Skeletal muscle tissue (tissue), 4 donors: Measurements from ENCODE around the gene GNAS-AS1. TPM values are rescaled to one million over a fixed set of nuclear protein-coding genes. Genes with fewer than 3 reads are reported as not detected.

Experiments used
- H3K27ac ChIP-seq: one replicate; pipeline ENCODE4 v1.7.0; 2013; ENCODE audit warnings: mild to moderate bottlenecking, low read depth, low read length, inconsistent platforms
- H3K27me3 ChIP-seq, 3 donors: one replicate each; pipeline ENCODE4 v1.7.0; 2013; ENCODE audit warnings: low read length in 3 of 3; ENCODE audit not compliant: control insufficient read depth in 3 of 3, insufficient read depth in 3 of 3
- H3K36me3 ChIP-seq, 3 donors: one replicate each; pipeline ENCODE4 v1.7.0; 2013; ENCODE audit warnings: low read length in 3 of 3; ENCODE audit not compliant: control insufficient read depth in 3 of 3, insufficient read depth in 3 of 3
- H3K4me1 ChIP-seq, 3 donors: one replicate each; pipeline ENCODE4 v1.7.0; 2013; ENCODE audit warnings: low read length in 3 of 3, mild to moderate bottlenecking in 3 of 3; ENCODE audit not compliant: control insufficient read depth in 3 of 3, insufficient read depth in 3 of 3
- H3K4me3 ChIP-seq, 3 donors: one replicate each; pipeline ENCODE4 v1.7.0; 2013; ENCODE audit warnings: low read length in 3 of 3
- H3K9ac ChIP-seq, 3 donors: one replicate each; pipeline ENCODE4 v1.7.0; 2013; ENCODE audit warnings: low read length in 3 of 3, mild to moderate bottlenecking in 3 of 3, moderate library complexity in 2 of 3, low read depth in 1 of 3
- H3K9me3 ChIP-seq, 3 donors: one replicate each; pipeline ENCODE4 v1.7.0; 2013; ENCODE audit warnings: low read length in 3 of 3; ENCODE audit not compliant: control insufficient read depth in 3 of 3
- total RNA-seq: library from RNA; depleted of rRNA; stranded (reverse); fragments of >200 nt; gene quantifications from one replicate; pipeline ENCODE4 v1.2.3, GENCODE V29; 2014
- donor health status: Osteomylitis.

GNAS-AS1 gene
- total RNA-seq, 1 donor from 2014 or later = 1.0 TPM

- no peaks in the 10 kb centered on the region for H3K27me3 ChIP-seq
- H3K27ac ChIP-seq = peak overlapping the region; percentile 66
- no peaks in the 10 kb centered on the region for H3K9me3 ChIP-seq
- peaks cover 2 to 5% (median 4%) of the 10 kb centered on the region in 3 donors for H3K4me1 ChIP-seq
- H3K4me3 ChIP-seq = peak overlapping the region; percentile 79 to 82 (median 81)
- no peaks in the 10 kb centered on the region for H3K36me3 ChIP-seq
- peak overlapping the region; percentile 84 to 93 (median 87) for H3K9ac ChIP-seq
Observed at GRCh38 chr20:58888521-58889333, 38.0 kb upstream of the GNAS-AS1 start.

- peak overlapping the region; percentile 79 to 82 (median 81) for H3K4me3 ChIP-seq
- no peaks in the 10 kb centered on the region for H3K36me3 ChIP-seq
- peaks cover 0 to 2% (median 0%) of the 10 kb centered on the region in 3 donors for H3K4me1 ChIP-seq
- H3K27ac ChIP-seq = peak overlapping the region; percentile 66
- peak overlapping the region; percentile 84 to 93 (median 87) for H3K9ac ChIP-seq
- no peaks in the 10 kb centered on the region for H3K27me3 ChIP-seq
- H3K9me3 ChIP-seq = no peaks in the 10 kb centered on the region
Observed at GRCh38 chr20:58888103-58888502, 37.4 kb upstream of the GNAS-AS1 start.

DNA sequence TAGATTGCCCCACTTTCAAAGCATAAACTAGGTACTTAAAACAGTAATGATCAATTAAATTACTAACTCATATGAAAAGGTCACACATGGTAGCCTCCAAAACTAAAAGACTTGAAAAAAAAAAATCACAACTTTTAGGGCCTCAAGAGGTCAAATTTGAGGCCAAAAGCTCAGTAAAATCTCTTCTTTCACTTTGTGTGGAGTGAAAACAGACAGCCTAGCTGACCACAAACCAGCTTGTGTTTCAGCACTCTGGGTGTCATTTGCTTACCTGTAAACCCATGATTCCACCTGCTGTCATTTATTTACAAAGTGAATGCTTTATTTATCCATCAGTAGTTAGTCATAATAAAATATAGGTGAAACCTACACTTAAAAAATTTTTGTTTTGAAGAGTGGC, 35.8 kb upstream of the GNAS-AS1 start:
- H3K9ac ChIP-seq = no peak overlapping the region
- H3K4me1 ChIP-seq = peaks cover 0 to 7% (median under 1%) of the 10 kb centered on the region in 3 donors
- H3K27me3 ChIP-seq = no peaks in the 10 kb centered on the region
- no peaks in the 10 kb centered on the region for H3K36me3 ChIP-seq
- no peak overlapping the region for H3K4me3 ChIP-seq
- no peak overlapping the region for H3K27ac ChIP-seq
- H3K9me3 ChIP-seq = no peaks in the 10 kb centered on the region

DNA sequence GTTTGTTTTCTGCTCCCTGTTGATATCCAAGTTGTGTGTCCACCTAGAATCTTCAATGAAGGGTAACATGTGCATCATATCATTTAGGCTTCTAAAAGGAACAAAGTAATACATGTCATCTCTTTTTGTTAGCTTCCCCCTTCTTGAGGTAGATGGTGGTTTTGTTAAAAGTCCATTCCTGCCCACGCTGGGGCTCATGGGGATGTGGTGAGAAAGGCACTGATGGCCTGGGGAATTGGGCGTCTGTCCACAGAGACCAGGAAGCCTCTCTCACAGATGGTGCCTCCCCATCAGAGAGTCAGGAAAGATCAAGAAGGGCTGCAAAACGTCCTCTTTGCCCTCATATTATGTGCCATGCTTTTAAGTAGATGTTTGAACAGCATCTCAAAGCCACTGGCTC, 34.3 kb upstream of the GNAS-AS1 start:
- H3K9me3 ChIP-seq = no peaks in the 10 kb centered on the region
- H3K9ac ChIP-seq = no peak overlapping the region
- H3K27me3 ChIP-seq = no peaks in the 10 kb centered on the region
- no peak overlapping the region for H3K27ac ChIP-seq
- H3K4me1 ChIP-seq = peaks cover 3 to 8% (median 4%) of the 10 kb centered on the region in 3 donors
- no peaks in the 10 kb centered on the region for H3K36me3 ChIP-seq
- no peak overlapping the region for H3K4me3 ChIP-seq

- H3K27ac ChIP-seq = no peak overlapping the region
Observed at GRCh38 chr20:58883241-58883691, 32.6 kb upstream of the GNAS-AS1 start.

DNA sequence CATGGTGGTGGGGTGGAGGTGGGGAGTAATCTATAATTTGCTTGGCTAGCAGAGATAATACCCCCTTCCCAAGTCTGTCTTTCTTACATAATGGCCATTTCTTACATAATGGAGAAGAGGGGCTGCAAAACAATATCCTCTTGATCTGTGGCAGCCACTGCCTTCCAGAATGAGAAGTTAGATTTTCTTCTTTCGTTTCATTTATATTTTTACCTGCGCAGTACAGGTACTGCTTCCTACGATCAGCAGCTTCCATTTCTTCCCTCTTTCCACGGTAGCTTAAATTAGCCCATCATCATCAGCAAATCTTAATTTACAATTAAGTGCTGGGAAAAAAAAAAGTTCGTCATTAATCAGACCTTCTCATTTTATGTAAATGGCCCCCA, 32.0 kb upstream of the GNAS-AS1 start:
- H3K4me1 ChIP-seq = peaks cover 3 to 8% (median 4%) of the 10 kb centered on the region in 3 donors
- H3K27ac ChIP-seq = no peak overlapping the region
- H3K4me3 ChIP-seq = peak overlapping the region in 1 of 3 donors; percentile 9
- H3K9ac ChIP-seq = peak overlapping the region in 1 of 3 donors; percentile 5
- no peaks in the 10 kb centered on the region for H3K36me3 ChIP-seq
- no peaks in the 10 kb centered on the region for H3K27me3 ChIP-seq
- H3K9me3 ChIP-seq = no peaks in the 10 kb centered on the region

More at GRCh38 chr20:58883241-58883691, 32.6 kb upstream of the GNAS-AS1 start:
- Histone ChIP-seq H3K9me3 (no peaks in the 10 kb centered on the region), H3K4me3 (no peak overlapping the region), H3K9ac (peak overlapping the region in 1 of 3 donors; percentile 5), H3K27me3 (no peaks in the 10 kb centered on the region), H3K4me1 (peaks cover 3 to 8% (median 4%) of the 10 kb centered on the region in 3 donors), H3K36me3 (no peaks in the 10 kb centered on the region)

DNA sequence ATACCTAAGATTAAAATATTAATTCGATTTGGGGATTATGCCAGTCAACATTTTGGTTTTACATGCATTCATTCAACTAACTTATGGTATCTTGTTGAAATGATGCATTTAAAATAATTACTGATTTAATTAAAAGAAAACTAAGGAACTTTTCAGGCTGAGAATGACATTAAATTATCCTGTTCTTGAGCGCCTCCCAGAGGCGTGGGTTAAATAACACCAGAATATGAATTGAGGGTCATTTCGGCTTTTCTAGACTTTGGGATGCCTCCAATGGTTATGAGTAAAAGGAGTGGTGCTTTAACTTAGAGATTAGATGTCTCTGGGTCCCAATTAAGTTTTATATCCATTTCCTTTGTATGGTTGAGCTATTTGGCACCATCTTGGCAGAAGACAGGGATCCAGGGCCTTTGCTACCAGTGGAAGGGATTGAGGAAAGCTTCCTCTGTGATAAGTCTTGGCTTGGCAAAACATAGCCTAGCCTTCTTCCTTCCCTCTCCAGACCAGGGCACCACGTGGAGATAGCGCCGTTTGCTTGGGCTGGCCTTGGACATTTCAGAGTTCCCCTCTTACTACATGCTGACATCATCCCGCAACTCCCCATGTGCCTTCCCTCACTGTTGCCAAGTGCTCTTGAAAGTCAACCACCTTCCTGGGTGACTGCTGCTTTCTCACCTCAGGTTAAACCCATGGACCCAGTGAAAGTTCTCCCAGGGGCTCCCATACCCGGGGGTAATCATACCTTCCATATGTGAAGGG, 30.5 kb upstream of the GNAS-AS1 start:
- H3K9ac ChIP-seq = no peak overlapping the region
- H3K36me3 ChIP-seq = no peaks in the 10 kb centered on the region
- no peaks in the 10 kb centered on the region for H3K9me3 ChIP-seq
- peaks cover 3 to 8% (median 4%) of the 10 kb centered on the region in 3 donors for H3K4me1 ChIP-seq
- peak overlapping the region in 1 of 3 donors; percentile 54 for H3K4me3 ChIP-seq
- H3K27ac ChIP-seq = no peak overlapping the region
- H3K27me3 ChIP-seq = no peaks in the 10 kb centered on the region

DNA sequence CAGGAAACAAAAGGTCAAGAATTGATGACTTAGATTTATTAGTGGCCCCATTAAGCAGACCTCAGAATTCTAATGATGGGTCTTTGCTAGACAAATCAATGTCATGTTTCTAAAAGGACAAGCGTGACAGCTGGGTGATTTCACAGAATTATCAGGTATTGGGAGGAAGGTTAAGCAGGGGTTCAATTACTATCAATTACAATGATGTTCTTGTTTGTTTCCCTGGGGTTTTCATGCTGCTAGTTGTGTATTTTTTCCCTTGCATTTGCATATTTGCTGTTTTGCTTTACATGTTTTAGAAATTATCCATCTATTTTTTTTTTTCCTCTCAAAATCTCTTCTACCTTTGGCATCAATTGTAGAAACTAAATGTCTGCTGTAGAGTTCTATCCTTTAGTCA, 29.7 kb upstream of the GNAS-AS1 start:
- Histone ChIP-seq H3K4me3 (no peak overlapping the region), H3K9ac (no peak overlapping the region), H3K4me1 (peaks cover 3 to 8% (median 4%) of the 10 kb centered on the region in 3 donors), H3K36me3 (no peaks in the 10 kb centered on the region), H3K9me3 (no peaks in the 10 kb centered on the region), H3K27ac (no peak overlapping the region), H3K27me3 (no peaks in the 10 kb centered on the region)

DNA sequence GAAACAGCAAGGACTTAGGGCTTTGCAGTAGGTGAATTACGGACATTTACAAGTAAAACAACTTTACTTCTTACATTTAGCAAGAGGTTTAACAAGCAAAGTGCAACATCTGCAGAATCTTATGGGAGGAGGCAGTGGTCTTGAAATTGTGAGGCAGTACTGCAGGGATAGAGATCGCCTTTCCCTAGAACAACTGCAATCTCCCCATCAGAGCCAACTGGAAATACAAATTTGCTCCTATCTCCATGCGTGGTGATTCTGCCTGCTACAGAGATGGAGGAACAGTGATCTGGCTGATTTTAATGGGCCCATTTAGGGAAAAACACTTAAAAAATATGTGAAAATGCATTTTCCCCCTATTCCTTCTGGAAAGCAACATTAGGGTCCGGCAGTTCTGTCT, 27.7 kb upstream of the GNAS-AS1 start:
- Histone ChIP-seq H3K9me3 (no peaks in the 10 kb centered on the region), H3K9ac (no peak overlapping the region), H3K27ac (no peak overlapping the region)

GRCh38 chr20:58877976-58878360, 27.3 kb upstream of the GNAS-AS1 start:
- peaks cover 3 to 8% (median 4%) of the 10 kb centered on the region in 3 donors for H3K4me1 ChIP-seq
- H3K27ac ChIP-seq = no peak overlapping the region
- no peak overlapping the region for H3K9ac ChIP-seq
- H3K4me3 ChIP-seq = no peak overlapping the region
- H3K27me3 ChIP-seq = no peaks in the 10 kb centered on the region
- no peaks in the 10 kb centered on the region for H3K9me3 ChIP-seq
- H3K36me3 ChIP-seq = no peaks in the 10 kb centered on the region

More for the DNA sequence above, 27.7 kb upstream of the GNAS-AS1 start:
- no peak overlapping the region for H3K4me3 ChIP-seq
- H3K27me3 ChIP-seq = no peaks in the 10 kb centered on the region
- peaks cover 3 to 8% (median 4%) of the 10 kb centered on the region in 3 donors for H3K4me1 ChIP-seq
- H3K36me3 ChIP-seq = no peaks in the 10 kb centered on the region
